ENCODE results near the gene SARS2. TPM values are rescaled to one million over a fixed set of nuclear protein-coding genes. Genes with fewer than 3 reads are reported as not detected.

Gene SARS2
- total RNA-seq, 2 donors from 2014 or later, result 23.3 to 57.5 TPM

- no peaks in the 10 kb centered on the region for H3K9me3 ChIP-seq
- intact Hi-C loops (cut with DNase I), result no loop called here
- DNase-seq (ENCODE audit: low spot score), result no peak
- 72% methylated on average over 2 of the region's 2 CpGs for WGBS
- H3K27me3 ChIP-seq (replicated peaks; ENCODE audit: insufficient read depth), result no peaks in the 10 kb centered on the region
- TF ChIP-seq POLR2A (IDR thresholded peaks at IDR 0.05), result no peak
- no peak for TF ChIP-seq CTCF (IDR thresholded peaks at IDR 0.05)
- no peak for TF ChIP-seq POLR2AphosphoS5 (IDR thresholded peaks at IDR 0.05)
- H3K27ac ChIP-seq, result no peak overlapping the region
- H3K4me1 ChIP-seq (replicated peaks), result no peaks in the 10 kb centered on the region
- H3K36me3 ChIP-seq, result no peaks in the 10 kb centered on the region
- no peak overlapping the region for H3K4me3 ChIP-seq
Measured at GRCh38 chr19:38956264-38956663, 25.7 kb upstream of the SARS2 start.

DNA sequence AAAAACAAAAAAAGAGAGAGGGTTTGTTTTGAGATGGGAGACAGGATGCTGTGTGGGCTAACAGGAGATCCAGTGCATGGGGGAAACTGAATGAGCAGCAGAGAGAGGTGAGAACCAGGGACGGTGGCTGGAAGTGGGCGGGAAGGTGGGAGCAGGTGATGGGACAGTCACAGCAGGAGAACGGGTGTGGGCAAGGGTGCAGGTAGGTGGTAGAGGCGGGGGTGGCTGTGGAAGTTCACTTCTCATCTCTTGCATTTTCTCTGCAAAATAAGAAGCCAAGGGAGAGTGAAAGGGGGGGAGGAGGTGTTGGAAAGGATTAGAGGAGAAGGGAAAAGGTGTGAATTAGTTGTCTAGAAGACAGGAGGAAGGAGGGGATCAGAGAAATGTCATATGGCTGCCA, 23.1 kb upstream of the SARS2 start:
- DNase-seq (ENCODE audit: low spot score), result no peak
- 79% methylated on average over 4 of the region's 4 CpGs for WGBS
- H3K4me1 ChIP-seq (replicated peaks), result peaks cover 7% of the 10 kb centered on the region
- H3K36me3 ChIP-seq, result no peaks in the 10 kb centered on the region
- TF ChIP-seq POLR2A (IDR thresholded peaks at IDR 0.05) (no peak), CTCF (IDR thresholded peaks at IDR 0.05) (no peak), POLR2AphosphoS5 (IDR thresholded peaks at IDR 0.05) (no peak)
- H3K27ac ChIP-seq, result no peak overlapping the region
- no peaks in the 10 kb centered on the region for H3K27me3 ChIP-seq (replicated peaks; ENCODE audit: insufficient read depth)
- H3K9me3 ChIP-seq, result no peaks in the 10 kb centered on the region
- intact Hi-C loops (cut with DNase I), result no loop called here
- H3K4me3 ChIP-seq, result no peak overlapping the region

DNA sequence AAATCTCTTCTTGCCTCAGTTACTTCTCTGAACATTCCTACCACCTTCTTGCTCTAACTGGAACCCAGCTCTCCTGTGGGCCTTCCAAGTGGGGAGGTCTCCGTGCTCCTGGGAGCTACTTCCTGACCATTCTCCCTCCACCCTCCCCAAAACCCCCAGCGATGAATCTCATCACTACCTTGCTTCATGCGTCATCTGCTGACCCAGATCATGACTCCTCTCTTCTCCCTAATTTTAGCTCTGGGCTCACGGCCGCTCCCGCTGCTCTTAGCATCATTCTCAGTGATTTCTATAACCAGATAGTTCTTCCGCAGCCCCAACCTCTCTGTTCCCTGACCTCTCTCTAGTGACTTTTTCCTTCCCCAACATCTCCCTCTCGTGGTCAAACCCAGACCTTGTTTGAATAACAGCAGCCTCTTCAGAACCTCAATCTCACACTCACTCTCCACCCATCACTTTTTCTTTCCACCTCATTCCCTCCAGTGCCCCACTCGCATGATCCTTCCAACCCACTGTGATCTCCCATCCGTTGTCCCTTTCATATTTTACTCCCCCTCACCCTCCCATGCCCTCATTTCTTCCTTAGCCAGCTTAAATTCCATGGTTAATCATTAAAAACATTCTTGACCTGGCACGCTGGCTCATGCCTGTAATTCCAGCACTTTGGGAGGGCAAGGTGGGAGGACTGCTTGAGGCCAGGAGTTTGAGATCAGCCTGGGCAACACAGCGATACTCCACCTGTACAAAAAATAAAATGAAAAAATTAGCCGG, 22.0 kb upstream of the SARS2 start:
- Histone ChIP-seq H3K36me3 (no peaks in the 10 kb centered on the region), H3K27me3 (replicated peaks; ENCODE audit: insufficient read depth) (no peaks in the 10 kb centered on the region), H3K9me3 (no peaks in the 10 kb centered on the region), H3K4me3 (no peak overlapping the region), H3K27ac (no peak overlapping the region), H3K4me1 (replicated peaks) (peaks cover 7% of the 10 kb centered on the region)
- intact Hi-C loops (cut with DNase I), result no loop called here
- TF ChIP-seq POLR2AphosphoS5 (IDR thresholded peaks at IDR 0.05) (no peak), POLR2A (IDR thresholded peaks at IDR 0.05) (no peak), CTCF (IDR thresholded peaks at IDR 0.05) (peak in 2 of 4 experiments; percentile 35 to 38)
- 60% methylated on average over 13 of the region's 13 CpGs for WGBS
- no peak for DNase-seq (ENCODE audit: low spot score)

GRCh38 chr19:38951187-38951586, 20.6 kb upstream of the SARS2 start:
- H3K27me3 ChIP-seq (replicated peaks; ENCODE audit: insufficient read depth), result no peaks in the 10 kb centered on the region
- no peaks in the 10 kb centered on the region for H3K36me3 ChIP-seq
- no peak for TF ChIP-seq CTCF (IDR thresholded peaks at IDR 0.05)
- no peak for TF ChIP-seq POLR2A (IDR thresholded peaks at IDR 0.05)
- no peak for TF ChIP-seq POLR2AphosphoS5 (IDR thresholded peaks at IDR 0.05)
- intact Hi-C loops (cut with DNase I), result no loop called here
- no peak for DNase-seq (ENCODE audit: low spot score)
- 91% methylated on average over 3 of the region's 3 CpGs for WGBS
- no peak overlapping the region for H3K4me3 ChIP-seq
- H3K9me3 ChIP-seq, result no peaks in the 10 kb centered on the region
- H3K27ac ChIP-seq, result no peak overlapping the region
- H3K4me1 ChIP-seq (replicated peaks), result peaks cover 7% of the 10 kb centered on the region

Data from prostate gland (tissue), 2 donors.